NCI-H774 (cell line): ENCODE results near the gene STAC2.
"Not testable (repeated sequence)": the region's sequence is repeated elsewhere in the genome, so short reads cannot be mapped to it uniquely, and the experiment has no call there.

ENCODE experiments used
- DNase-seq: peaks from one replicate; lab custom pipeline; 2025; lab: John Stamatoyannopoulos, UW

The STAC2 gene

GRCh38 chr17:39225308-39225958 is at the start of gene STAC2:
Gene STAC2, minus strand, starts transcription at chr17:39225945. Its CDS starts 443 bp downstream, at chr17:39225502.
- DNase-seq = no peak

GRCh38 chr17:39271546-39271945 is 45.8 kb upstream of the STAC2 start:
- no peak for DNase-seq

- DNase-seq = no peak
These were observed 45.2 kb upstream of the STAC2 start for GRCh38 chr17:39270923-39271322.

GRCh38 chr17:39264119-39264518 is 38.4 kb upstream of the STAC2 start:
- DNase-seq = no peak

GRCh38 chr17:39261286-39261685 is 35.5 kb upstream of the STAC2 start:
- no peak for DNase-seq

GRCh38 chr17:39252788-39253460 is 27.2 kb upstream of the STAC2 start:
- DNase-seq = no peak

- DNase-seq = no peak
These were observed 26.3 kb upstream of the STAC2 start for GRCh38 chr17:39251997-39252396.

GRCh38 chr17:39250076-39250475 is 24.3 kb upstream of the STAC2 start:
- DNase-seq = not testable (repeated sequence)

GRCh38 chr17:39246274-39246673 is 20.5 kb upstream of the STAC2 start:
- DNase-seq = no peak

GRCh38 chr17:39244600-39245570 is 19.1 kb upstream of the STAC2 start:
- peak; percentile 72 for DNase-seq

- DNase-seq = no peak
These were observed 18.4 kb upstream of the STAC2 start for GRCh38 chr17:39244016-39244599.

- no peak for DNase-seq
These were observed 17.4 kb upstream of the STAC2 start for GRCh38 chr17:39243155-39243554.

- DNase-seq = no peak
These were observed 14.9 kb upstream of the STAC2 start for GRCh38 chr17:39240631-39241030.

- DNase-seq = peak; percentile 88
These were observed 14.0 kb upstream of the STAC2 start for GRCh38 chr17:39239640-39240314.

GRCh38 chr17:39238311-39238972 is 12.7 kb upstream of the STAC2 start:
- DNase-seq = peak; percentile 91

GRCh38 chr17:39237586-39237985 is 11.8 kb upstream of the STAC2 start:
- DNase-seq = no peak

GRCh38 chr17:39236981-39237441 is 11.3 kb upstream of the STAC2 start:
- DNase-seq = peak; percentile 54

GRCh38 chr17:39236450-39236927 is 10.7 kb upstream of the STAC2 start:
- no peak for DNase-seq

GRCh38 chr17:39235555-39236449 is 10.1 kb upstream of the STAC2 start:
- DNase-seq = peak; percentile 73
